Measurements from ENCODE around the gene B4GALNT2.

Gene B4GALNT2

GRCh38 chr17:49191917-49192741 is 59.6 kb downstream of the B4GALNT2 start:
- Histone ChIP-seq H3K27me3 (ENCODE audit: insufficient read depth, low read length) (no peaks in the 10 kb centered on the region), H3K4me1 (ENCODE audit: insufficient read depth, low read length) (peaks cover 4% of the 10 kb centered on the region), H2AFZ (ENCODE audit: low read depth, low read length) (peak overlapping the region; percentile 87), H3K4me3 (ENCODE audit: low read length) (peak overlapping the region; percentile 78), H3K9me3 (ENCODE audit: low read length) (no peaks in the 10 kb centered on the region), H3K36me3 (ENCODE audit: insufficient read depth, low read length) (no peaks in the 10 kb centered on the region)

GRCh38 chr17:49193513-49194296 is 61.1 kb downstream of the B4GALNT2 start:
- Histone ChIP-seq H3K4me1 (ENCODE audit: insufficient read depth, low read length) (peaks cover 4% of the 10 kb centered on the region), H3K9me3 (ENCODE audit: low read length) (no peaks in the 10 kb centered on the region), H3K4me3 (ENCODE audit: low read length) (peak overlapping the region; percentile 78), H3K27me3 (ENCODE audit: insufficient read depth, low read length) (no peaks in the 10 kb centered on the region), H3K36me3 (ENCODE audit: insufficient read depth, low read length) (no peaks in the 10 kb centered on the region), H2AFZ (ENCODE audit: low read depth, low read length) (peak overlapping the region; percentile 87)

GRCh38 chr17:49194297-49194607 is 61.7 kb downstream of the B4GALNT2 start:
- no peaks in the 10 kb centered on the region for H3K36me3 ChIP-seq (ENCODE audit: insufficient read depth, low read length)
- H2AFZ ChIP-seq (ENCODE audit: low read depth, low read length): no peak overlapping the region
- H3K9me3 ChIP-seq (ENCODE audit: low read length): no peaks in the 10 kb centered on the region
- H3K27me3 ChIP-seq (ENCODE audit: insufficient read depth, low read length): no peaks in the 10 kb centered on the region
- H3K4me3 ChIP-seq (ENCODE audit: low read length): peak overlapping the region; percentile 78
- H3K4me1 ChIP-seq (ENCODE audit: insufficient read depth, low read length): peaks cover 4% of the 10 kb centered on the region

- H2AFZ ChIP-seq (ENCODE audit: low read depth, low read length): no peak overlapping the region
- H3K27me3 ChIP-seq (ENCODE audit: insufficient read depth, low read length): no peaks in the 10 kb centered on the region
- H3K36me3 ChIP-seq (ENCODE audit: insufficient read depth, low read length): no peaks in the 10 kb centered on the region
- H3K9me3 ChIP-seq (ENCODE audit: low read length): no peaks in the 10 kb centered on the region
- peaks cover 4% of the 10 kb centered on the region for H3K4me1 ChIP-seq (ENCODE audit: insufficient read depth, low read length)
- no peak overlapping the region for H3K4me3 ChIP-seq (ENCODE audit: low read length)
Observed at GRCh38 chr17:49195751-49196150, 63.2 kb downstream of the B4GALNT2 start.

DNA sequence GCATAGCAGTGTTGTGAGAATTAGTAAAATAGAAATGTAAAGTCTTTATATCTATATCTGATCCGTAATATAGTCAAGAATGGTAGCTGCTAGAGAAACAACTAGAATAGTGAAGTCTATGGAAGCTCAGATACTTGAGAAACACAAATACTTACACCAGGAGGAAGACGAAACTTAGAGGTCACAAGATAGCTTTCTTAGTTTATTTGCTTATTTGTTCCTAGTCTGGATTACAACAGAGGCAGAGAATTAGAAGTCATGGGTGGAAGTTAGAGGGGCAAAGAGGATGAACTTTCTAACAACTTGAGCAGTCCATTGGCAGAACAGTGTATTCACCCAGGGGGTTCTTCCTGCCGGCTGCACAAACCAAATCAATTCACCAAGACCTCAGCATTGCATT is 64.0 kb downstream of the B4GALNT2 start:
- peaks cover 4% of the 10 kb centered on the region for H3K4me1 ChIP-seq (ENCODE audit: insufficient read depth, low read length)
- H3K4me3 ChIP-seq (ENCODE audit: low read length): no peak overlapping the region
- H2AFZ ChIP-seq (ENCODE audit: low read depth, low read length): no peak overlapping the region

GRCh38 chr17:49197346-49197998 is 64.9 kb downstream of the B4GALNT2 start:
- Histone ChIP-seq H3K4me1 (ENCODE audit: insufficient read depth, low read length) (peaks cover 4% of the 10 kb centered on the region), H3K27me3 (ENCODE audit: insufficient read depth, low read length) (peaks cover 5% of the 10 kb centered on the region), H3K9me3 (ENCODE audit: low read length) (no peaks in the 10 kb centered on the region), H3K36me3 (ENCODE audit: insufficient read depth, low read length) (no peaks in the 10 kb centered on the region), H2AFZ (ENCODE audit: low read depth, low read length) (no peak overlapping the region), H3K4me3 (ENCODE audit: low read length) (no peak overlapping the region)

More for the DNA sequence above, 64.0 kb downstream of the B4GALNT2 start:
- no peaks in the 10 kb centered on the region for H3K27me3 ChIP-seq (ENCODE audit: insufficient read depth, low read length)
- H3K36me3 ChIP-seq (ENCODE audit: insufficient read depth, low read length): no peaks in the 10 kb centered on the region
- no peaks in the 10 kb centered on the region for H3K9me3 ChIP-seq (ENCODE audit: low read length)

GRCh38 chr17:49198211-49198610 is 65.6 kb downstream of the B4GALNT2 start:
- no peak overlapping the region for H2AFZ ChIP-seq (ENCODE audit: low read depth, low read length)
- no peaks in the 10 kb centered on the region for H3K36me3 ChIP-seq (ENCODE audit: insufficient read depth, low read length)
- H3K4me3 ChIP-seq (ENCODE audit: low read length): no peak overlapping the region
- H3K27me3 ChIP-seq (ENCODE audit: insufficient read depth, low read length): peaks cover 6% of the 10 kb centered on the region
- H3K4me1 ChIP-seq (ENCODE audit: insufficient read depth, low read length): peaks cover 4% of the 10 kb centered on the region
- H3K9me3 ChIP-seq (ENCODE audit: low read length): no peaks in the 10 kb centered on the region

- H3K4me3 ChIP-seq (ENCODE audit: low read length): no peak overlapping the region
- H3K9me3 ChIP-seq (ENCODE audit: low read length): no peaks in the 10 kb centered on the region
- no peaks in the 10 kb centered on the region for H3K36me3 ChIP-seq (ENCODE audit: insufficient read depth, low read length)
- H3K4me1 ChIP-seq (ENCODE audit: insufficient read depth, low read length): no peaks in the 10 kb centered on the region
- peaks cover 11% of the 10 kb centered on the region for H3K27me3 ChIP-seq (ENCODE audit: insufficient read depth, low read length)
- H2AFZ ChIP-seq (ENCODE audit: low read depth, low read length): no peak overlapping the region
Observed at GRCh38 chr17:49200423-49201083, 68.0 kb downstream of the B4GALNT2 start.

DNA sequence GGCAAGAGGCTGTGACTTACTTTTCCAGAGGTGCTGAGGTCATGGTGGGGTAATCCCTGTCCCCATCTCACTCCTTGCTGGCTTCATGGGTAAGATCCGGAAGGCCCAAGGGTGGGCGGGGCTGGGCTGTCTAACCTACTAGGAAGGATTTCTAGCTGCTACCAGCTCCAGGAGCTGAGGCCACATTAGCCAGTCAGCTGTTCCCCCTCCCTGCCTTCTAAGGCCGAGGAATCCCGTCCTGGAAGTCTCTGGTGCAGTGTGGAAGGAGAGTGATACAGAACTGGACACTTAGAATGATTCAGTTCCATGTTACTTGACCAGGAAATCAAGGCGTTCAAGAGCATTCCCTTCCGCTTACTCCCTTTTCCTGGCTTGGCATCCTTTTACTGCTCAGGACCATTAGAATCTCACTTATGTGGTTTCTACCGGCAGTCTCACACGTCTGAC is 68.9 kb downstream of the B4GALNT2 start:
- Histone ChIP-seq H3K9me3 (ENCODE audit: low read length) (no peaks in the 10 kb centered on the region), H3K27me3 (ENCODE audit: insufficient read depth, low read length) (peaks cover 11% of the 10 kb centered on the region), H3K4me3 (ENCODE audit: low read length) (no peak overlapping the region), H2AFZ (ENCODE audit: low read depth, low read length) (no peak overlapping the region), H3K36me3 (ENCODE audit: insufficient read depth, low read length) (no peaks in the 10 kb centered on the region), H3K4me1 (ENCODE audit: insufficient read depth, low read length) (no peaks in the 10 kb centered on the region)

- no peak overlapping the region for H2AFZ ChIP-seq (ENCODE audit: low read depth, low read length)
- H3K4me1 ChIP-seq (ENCODE audit: insufficient read depth, low read length): no peaks in the 10 kb centered on the region
- no peaks in the 10 kb centered on the region for H3K9me3 ChIP-seq (ENCODE audit: low read length)
- H3K36me3 ChIP-seq (ENCODE audit: insufficient read depth, low read length): no peaks in the 10 kb centered on the region
- H3K27me3 ChIP-seq (ENCODE audit: insufficient read depth, low read length): peaks cover 12% of the 10 kb centered on the region
- H3K4me3 ChIP-seq (ENCODE audit: low read length): no peak overlapping the region
Observed at GRCh38 chr17:49203796-49204195, 71.2 kb downstream of the B4GALNT2 start.

GRCh38 chr17:49204516-49204915 is 71.9 kb downstream of the B4GALNT2 start:
- no peak overlapping the region for H3K4me3 ChIP-seq (ENCODE audit: low read length)
- no peaks in the 10 kb centered on the region for H3K36me3 ChIP-seq (ENCODE audit: insufficient read depth, low read length)
- no peaks in the 10 kb centered on the region for H3K4me1 ChIP-seq (ENCODE audit: insufficient read depth, low read length)
- H2AFZ ChIP-seq (ENCODE audit: low read depth, low read length): no peak overlapping the region
- no peaks in the 10 kb centered on the region for H3K9me3 ChIP-seq (ENCODE audit: low read length)
- H3K27me3 ChIP-seq (ENCODE audit: insufficient read depth, low read length): peaks cover 18% of the 10 kb centered on the region

GRCh38 chr17:49209061-49209571 is 76.5 kb downstream of the B4GALNT2 start:
- no peak overlapping the region for H2AFZ ChIP-seq (ENCODE audit: low read depth, low read length)
- H3K4me3 ChIP-seq (ENCODE audit: low read length): no peak overlapping the region
- peaks cover 18% of the 10 kb centered on the region for H3K27me3 ChIP-seq (ENCODE audit: insufficient read depth, low read length)
- H3K9me3 ChIP-seq (ENCODE audit: low read length): no peaks in the 10 kb centered on the region
- H3K36me3 ChIP-seq (ENCODE audit: insufficient read depth, low read length): no peaks in the 10 kb centered on the region
- H3K4me1 ChIP-seq (ENCODE audit: insufficient read depth, low read length): no peaks in the 10 kb centered on the region

Data from neuron (in vitro differentiated cells).